Panc1 (cell line): ENCODE measurements around the gene BRAT1. TPM values are rescaled to one million over a fixed set of nuclear protein-coding genes. Genes with fewer than 3 reads are reported as not detected.

Experiments
- ATAC-seq: fragments of 200-7000 bp; cut with Tn5 transposase; 2 replicates; pipeline ENCODE4 v1.9.1; 2020; ENCODE audit warnings: mild to moderate bottlenecking, moderate library complexity
- BruUV-seq: library from RNA; stranded (reverse); fragments of 400-500 nt; replicated peaks from 2 replicates; lab custom pipeline; 2021; lab: Mats Ljungman, UMichigan
- CTCF ChIA-PET: fragments of 300-600 bp; sonication (Branson Sonifier 250); formaldehyde crosslinking; loops from one replicate; lab custom pipeline; 2022; ENCODE audit warnings: antibody characterized with exemption; lab: Charles Lee
- POLR2A ChIA-PET: fragments of 300-600 bp; sonication (Branson Sonifier 250); formaldehyde crosslinking; loops from one replicate; lab custom pipeline; 2022; ENCODE audit warnings: antibody characterized with exemption; lab: Charles Lee
- DNase-seq: peaks from one replicate; pipeline ENCODE4 v3.0.0-alpha.2; 2010; ENCODE audit warnings: low read depth, low spot score
- H3K27ac ChIP-seq: 2 replicates; pipeline ENCODE4 v1.5.1; 2011; ENCODE audit warnings: mild to moderate bottlenecking, low read length, inconsistent platforms
- H3K27me3 ChIP-seq: fragments of 200-500 bp; sonication (Bioruptor generic); 2 replicates; pipeline ENCODE4 v1.6.0; 2014; ENCODE audit warnings: low read length, inconsistent platforms; ENCODE audit not compliant: control insufficient read depth, insufficient read depth
- H3K36me3 ChIP-seq: fragments of 200-500 bp; sonication (Bioruptor generic); 2 replicates; pipeline ENCODE4 v1.5.1; 2014; ENCODE audit warnings: inconsistent platforms, mild to moderate bottlenecking, low read length, moderate library complexity; ENCODE audit not compliant: control insufficient read depth, insufficient read depth
- H3K4me1 ChIP-seq: 2 replicates; pipeline ENCODE4 v1.5.1; 2011; ENCODE audit warnings: inconsistent platforms, mild to moderate bottlenecking, low read length, moderate library complexity; ENCODE audit not compliant: control insufficient read depth, insufficient read depth
- H3K4me3 ChIP-seq, 2 experiments: 2 replicates each; pipeline ENCODE4 v1.5.1; 2011 to 2012; ENCODE audit warnings: low read depth in 2 of 2, low read length in 2 of 2, mild to moderate bottlenecking in 2 of 2, inconsistent platforms in 1 of 2, moderate library complexity in 1 of 2
- H3K9me3 ChIP-seq: fragments of 200-500 bp; sonication (Bioruptor generic); 2 replicates; pipeline ENCODE4 v1.5.1; 2014; ENCODE audit warnings: low read depth, mild to moderate bottlenecking, inconsistent platforms, low read length, moderate library complexity; ENCODE audit not compliant: control insufficient read depth, insufficient read depth
- POLR2AphosphoS5 ChIP-seq: IDR thresholded peaks from 2 replicates; pipeline ENCODE4 v1.6.1; 2012; ENCODE audit warnings: mild to moderate bottlenecking, low read depth, low read length, moderate library complexity
- REST ChIP-seq, 2 experiments: IDR thresholded peaks; 2 replicates each; pipeline ENCODE4 v1.6.1; 2011 to 2012; ENCODE audit warnings: low read depth in 2 of 2, control low read depth in 1 of 2, low read length in 1 of 2, mild to moderate bottlenecking in 1 of 2, moderate library complexity in 1 of 2; ENCODE audit not compliant: insufficient read depth in 1 of 2
- SIN3A ChIP-seq: IDR thresholded peaks from 2 replicates; pipeline ENCODE4 v1.6.1; 2012; ENCODE audit warnings: low read depth, mild to moderate bottlenecking, low read length, moderate library complexity, borderline replicate concordance; ENCODE audit not compliant: insufficient read depth
- TCF7L2 ChIP-seq: IDR thresholded peaks from 2 replicates; pipeline ENCODE4 v1.6.1; 2011; ENCODE audit warnings: mild to moderate bottlenecking, low read depth, low read length, inconsistent platforms
- in situ Hi-C: cut with HindIII; loops from 2 replicates; pipeline ENCODE4 v1.10.0; 2016; ENCODE audit warnings: low sequenced_read_pairs, low pct_unique_long_range_greater_than_20kb
- intact Hi-C: fragments of 100-400 bp; cut with micrococcal nuclease; formaldehyde crosslinking; loops from one replicate; pipeline ENCODE4 v1.10.0; 2022; ENCODE audit not compliant: unreplicated experiment
- total RNA-seq: library from RNA; stranded (reverse); gene quantifications from one replicate; pipeline ENCODE4 v1.2.1, GENCODE V29; 2021; ENCODE audit not compliant: unreplicated experiment
- TF ChIP-seq, protein P1 (sequence below): fragments of 450-650 bp; IDR thresholded peaks from 2 replicates; pipeline ENCODE4 v1.5.1; 2017; ENCODE audit warnings: mild to moderate bottlenecking

The BRAT1 gene
- total RNA-seq, 1 experiment from 2014 or later = 76.9 TPM

DNA sequence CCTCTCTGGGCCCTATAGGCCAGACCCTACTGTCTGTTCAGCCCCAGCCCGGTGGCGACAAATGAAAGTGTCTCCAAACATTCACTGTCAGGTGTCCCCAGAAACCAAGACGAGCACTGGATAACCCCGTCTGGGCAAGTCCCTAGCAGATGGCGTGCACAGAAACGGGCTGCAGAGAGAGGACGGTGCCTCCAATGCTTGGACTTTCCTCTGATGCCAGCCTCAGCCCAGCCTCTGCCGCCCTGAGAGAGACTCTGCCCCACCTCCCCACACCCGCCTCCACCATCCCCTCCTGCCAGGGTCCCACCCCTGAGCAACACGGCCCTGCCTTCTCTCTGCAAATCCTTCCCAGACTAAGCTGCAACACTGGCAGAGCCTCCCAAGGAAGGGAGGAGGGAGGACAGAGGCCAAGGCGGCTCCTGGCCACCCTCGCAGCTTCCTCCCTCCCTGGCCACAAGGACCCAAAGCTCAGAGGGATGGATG is 43.1 kb downstream of the BRAT1 start:
- H3K36me3 ChIP-seq = no peaks in the 10 kb centered on the region
- TF ChIP-seq REST (IDR thresholded peaks at IDR 0.05; ENCODE audit: insufficient read depth in 1 of 2, low read depth in 2 of 2, low read length in 1 of 2) = no peak
- TF ChIP-seq POLR2AphosphoS5 = no peak
- no peaks in the 10 kb centered on the region for H3K27me3 ChIP-seq
- peak overlapping the region; percentile 64 for H3K27ac ChIP-seq
- intact Hi-C loops (no loop called here), in situ Hi-C loops (no loop called here)
- ChIA-PET CTCF (interaction anchor here (0.5 kb wide), 1 partner anchor 33 kb away, joined by 3 read pairs; no protein-coding TSS in a partner anchor), POLR2A (interaction anchor here (0.7 kb wide), 2 partner anchors 9 to 41 kb away, joined by 4 to 9 read pairs; no protein-coding TSS in a partner anchor)
- no peaks in the 10 kb centered on the region for H3K9me3 ChIP-seq
- no TSS peak for BruUV-seq
- ATAC-seq = peak; percentile 43
- peaks cover 49% of the 10 kb centered on the region for H3K4me1 ChIP-seq
- DNase-seq = no peak
- no peak overlapping the region for H3K4me3 ChIP-seq

- intact Hi-C loops (no loop called here), in situ Hi-C loops (no loop called here)
- ChIA-PET POLR2A (no interaction called here), CTCF (no interaction called here)
- no peak for DNase-seq
- Histone ChIP-seq H3K9me3 (no peaks in the 10 kb centered on the region), H3K27ac (peak overlapping the region; percentile 64), H3K36me3 (no peaks in the 10 kb centered on the region), H3K27me3 (no peaks in the 10 kb centered on the region), H3K4me1 (peaks cover 44% of the 10 kb centered on the region), H3K4me3 (no peak overlapping the region)
- no TSS peak for BruUV-seq
- no peak for TF ChIP-seq POLR2AphosphoS5
- no peak for TF ChIP-seq SIN3A
- TF ChIP-seq TCF7L2 = no peak
- TF ChIP-seq REST (IDR thresholded peaks at IDR 0.05; ENCODE audit: insufficient read depth in 1 of 2, low read depth in 2 of 2, low read length in 1 of 2) = no peak
- TF ChIP-seq, protein P1, sequence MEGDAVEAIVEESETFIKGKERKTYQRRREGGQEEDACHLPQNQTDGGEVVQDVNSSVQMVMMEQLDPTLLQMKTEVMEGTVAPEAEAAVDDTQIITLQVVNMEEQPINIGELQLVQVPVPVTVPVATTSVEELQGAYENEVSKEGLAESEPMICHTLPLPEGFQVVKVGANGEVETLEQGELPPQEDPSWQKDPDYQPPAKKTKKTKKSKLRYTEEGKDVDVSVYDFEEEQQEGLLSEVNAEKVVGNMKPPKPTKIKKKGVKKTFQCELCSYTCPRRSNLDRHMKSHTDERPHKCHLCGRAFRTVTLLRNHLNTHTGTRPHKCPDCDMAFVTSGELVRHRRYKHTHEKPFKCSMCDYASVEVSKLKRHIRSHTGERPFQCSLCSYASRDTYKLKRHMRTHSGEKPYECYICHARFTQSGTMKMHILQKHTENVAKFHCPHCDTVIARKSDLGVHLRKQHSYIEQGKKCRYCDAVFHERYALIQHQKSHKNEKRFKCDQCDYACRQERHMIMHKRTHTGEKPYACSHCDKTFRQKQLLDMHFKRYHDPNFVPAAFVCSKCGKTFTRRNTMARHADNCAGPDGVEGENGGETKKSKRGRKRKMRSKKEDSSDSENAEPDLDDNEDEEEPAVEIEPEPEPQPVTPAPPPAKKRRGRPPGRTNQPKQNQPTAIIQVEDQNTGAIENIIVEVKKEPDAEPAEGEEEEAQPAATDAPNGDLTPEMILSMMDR = no peak
- peak; percentile 3 for ATAC-seq
Measured at GRCh38 chr7:2511769-2512168, 43.6 kb downstream of the BRAT1 start.
